Loucy (cell line): ENCODE results near the gene ARMH3.

Experiments used
- H2AFZ ChIP-seq: fragments of 200-600 bp; sonication (generic); 2 replicates; pipeline ENCODE4 v1.6.0; 2016; ENCODE audit warnings: antibody characterized with exemption, mild to moderate bottlenecking, low read length, moderate library complexity
- H3F3A ChIP-seq: fragments of 200-600 bp; 2 replicates; pipeline ENCODE4 v1.6.0; 2016; ENCODE audit warnings: antibody characterized with exemption, low read depth, mild to moderate bottlenecking
- H3K27me3 ChIP-seq: fragments of 200-600 bp; sonication (generic); 2 replicates; pipeline ENCODE4 v1.6.1; 2014; ENCODE audit warnings: low read length, mild to moderate bottlenecking; ENCODE audit not compliant: insufficient read depth, poor library complexity, severe bottlenecking
- H3K36me3 ChIP-seq: fragments of 200-600 bp; sonication (generic); 2 replicates; pipeline ENCODE4 v1.6.1; 2016; ENCODE audit warnings: low read length; ENCODE audit not compliant: insufficient read depth
- H3K4me1 ChIP-seq: fragments of 200-600 bp; sonication (generic); 2 replicates; pipeline ENCODE4 v1.5.1; 2014; ENCODE audit warnings: low read length, mild to moderate bottlenecking; ENCODE audit not compliant: insufficient read depth, poor library complexity, severe bottlenecking
- H3K4me2 ChIP-seq: fragments of 200-600 bp; sonication (generic); 2 replicates; pipeline ENCODE4 v1.6.0; 2014; ENCODE audit warnings: antibody characterized with exemption, low read length, low read depth, mild to moderate bottlenecking; ENCODE audit not compliant: poor library complexity, severe bottlenecking
- H3K4me3 ChIP-seq: fragments of 200-600 bp; sonication (generic); 2 replicates; pipeline ENCODE4 v1.5.1; 2014; ENCODE audit warnings: low read length, mild to moderate bottlenecking, mixed read lengths; ENCODE audit not compliant: poor library complexity, severe bottlenecking
- H3K79me2 ChIP-seq: fragments of 200-600 bp; sonication (generic); 2 replicates; pipeline ENCODE4 v1.6.1; 2014; ENCODE audit warnings: low read length; ENCODE audit not compliant: insufficient read depth
- H3K9ac ChIP-seq: fragments of 200-600 bp; sonication (generic); 2 replicates; pipeline ENCODE4 v1.6.0; 2014; ENCODE audit warnings: mild to moderate bottlenecking, low read depth, low read length, moderate library complexity; ENCODE audit not compliant: poor library complexity, severe bottlenecking
- H3K9me2 ChIP-seq: fragments of 200-600 bp; sonication (generic); replicated peaks from 2 replicates; pipeline ENCODE4 v1.6.1; 2016; ENCODE audit warnings: low read depth, low read length, mixed read lengths
- H3K9me3 ChIP-seq: fragments of 200-600 bp; sonication (generic); 2 replicates; pipeline ENCODE4 v1.6.1; 2014; ENCODE audit warnings: mild to moderate bottlenecking, antibody characterized with exemption, low read length, low read depth; ENCODE audit not compliant: insufficient read depth
- H4K20me1 ChIP-seq: fragments of 200-600 bp; sonication (generic); 2 replicates; pipeline ENCODE4 v1.6.0; 2014; ENCODE audit warnings: antibody characterized with exemption, low read length, mild to moderate bottlenecking; ENCODE audit not compliant: insufficient read depth, poor library complexity, severe bottlenecking
- EZH2phosphoT487 ChIP-seq: fragments of 200-600 bp; IDR thresholded peaks from 2 replicates; pipeline ENCODE4 v1.6.1; 2018; ENCODE audit warnings: antibody characterized with exemption, mild to moderate bottlenecking, moderate library complexity, borderline replicate concordance
- TF ChIP-seq, protein P1 (sequence below): fragments of 200-600 bp; sonication (generic); conservative IDR thresholded peaks from 2 replicates; pipeline ENCODE4 v1.5.1; 2014; ENCODE audit warnings: mild to moderate bottlenecking, antibody characterized with exemption, low read length

Gene ARMH3

GRCh38 chr10:101912561-101913179 lies 143.3 kb downstream of the ARMH3 start:
- H3K9me3 ChIP-seq: no peaks in the 10 kb centered on the region
- H3K36me3 ChIP-seq: peaks cover 18% of the 10 kb centered on the region; the same call in 1 of the 2 replicates
- TF ChIP-seq, protein P1, sequence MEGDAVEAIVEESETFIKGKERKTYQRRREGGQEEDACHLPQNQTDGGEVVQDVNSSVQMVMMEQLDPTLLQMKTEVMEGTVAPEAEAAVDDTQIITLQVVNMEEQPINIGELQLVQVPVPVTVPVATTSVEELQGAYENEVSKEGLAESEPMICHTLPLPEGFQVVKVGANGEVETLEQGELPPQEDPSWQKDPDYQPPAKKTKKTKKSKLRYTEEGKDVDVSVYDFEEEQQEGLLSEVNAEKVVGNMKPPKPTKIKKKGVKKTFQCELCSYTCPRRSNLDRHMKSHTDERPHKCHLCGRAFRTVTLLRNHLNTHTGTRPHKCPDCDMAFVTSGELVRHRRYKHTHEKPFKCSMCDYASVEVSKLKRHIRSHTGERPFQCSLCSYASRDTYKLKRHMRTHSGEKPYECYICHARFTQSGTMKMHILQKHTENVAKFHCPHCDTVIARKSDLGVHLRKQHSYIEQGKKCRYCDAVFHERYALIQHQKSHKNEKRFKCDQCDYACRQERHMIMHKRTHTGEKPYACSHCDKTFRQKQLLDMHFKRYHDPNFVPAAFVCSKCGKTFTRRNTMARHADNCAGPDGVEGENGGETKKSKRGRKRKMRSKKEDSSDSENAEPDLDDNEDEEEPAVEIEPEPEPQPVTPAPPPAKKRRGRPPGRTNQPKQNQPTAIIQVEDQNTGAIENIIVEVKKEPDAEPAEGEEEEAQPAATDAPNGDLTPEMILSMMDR: no peak
- H3K9me2 ChIP-seq: no peaks in the 10 kb centered on the region
- H3K4me3 ChIP-seq: no peak overlapping the region
- no peaks in the 10 kb centered on the region for H3K4me1 ChIP-seq
- no peaks in the 10 kb centered on the region for H4K20me1 ChIP-seq
- H3K27me3 ChIP-seq: no peaks in the 10 kb centered on the region
- no peak overlapping the region for H2AFZ ChIP-seq
- no peaks in the 10 kb centered on the region for H3F3A ChIP-seq
- no peak overlapping the region for H3K9ac ChIP-seq
- no peak overlapping the region for H3K4me2 ChIP-seq
- H3K79me2 ChIP-seq: no peaks in the 10 kb centered on the region

GRCh38 chr10:101906586-101907183 lies 149.3 kb downstream of the ARMH3 start:
- Histone ChIP-seq H3K9ac (no peak overlapping the region), H3K4me3 (no peak overlapping the region), H3K79me2 (no peaks in the 10 kb centered on the region), H3K4me1 (peaks cover 3% of the 10 kb centered on the region), H3K4me2 (no peak overlapping the region), H3K36me3 (peaks cover 9% of the 10 kb centered on the region; the same call in 1 of the 2 replicates), H2AFZ (no peak overlapping the region), H4K20me1 (no peaks in the 10 kb centered on the region), H3K9me2 (no peaks in the 10 kb centered on the region), H3K27me3 (no peaks in the 10 kb centered on the region), H3K9me3 (no peaks in the 10 kb centered on the region), H3F3A (no peaks in the 10 kb centered on the region)
- TF ChIP-seq, protein P1: no peak
- no peak for TF ChIP-seq EZH2phosphoT487

DNA sequence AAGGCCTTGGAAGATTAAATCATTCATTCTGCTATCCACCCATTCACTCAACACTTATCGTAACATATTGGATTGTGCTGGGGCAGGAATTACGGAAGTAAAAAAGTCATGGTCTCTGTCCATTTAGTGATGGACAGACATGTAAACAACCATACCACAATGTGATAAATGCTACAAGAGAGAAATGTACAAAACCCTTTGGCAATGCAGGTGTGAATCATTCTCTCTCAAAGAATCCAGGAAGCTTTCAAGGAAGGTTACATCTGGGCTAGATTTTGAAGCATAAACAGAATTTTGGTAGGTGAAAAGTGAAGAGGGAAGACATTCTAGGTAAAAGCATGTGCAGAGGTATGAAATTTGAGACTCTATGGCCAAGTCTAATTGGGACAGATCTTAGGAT lies 150.7 kb downstream of the ARMH3 start:
- Histone ChIP-seq H2AFZ (no peak overlapping the region), H3K27me3 (no peaks in the 10 kb centered on the region), H3K9ac (no peak overlapping the region), H3K4me3 (no peak overlapping the region), H3K9me3 (no peaks in the 10 kb centered on the region), H3F3A (no peaks in the 10 kb centered on the region), H3K36me3 (no peaks in the 10 kb centered on the region; the same call in 1 of the 2 replicates), H3K4me1 (peaks cover 3% of the 10 kb centered on the region), H4K20me1 (no peaks in the 10 kb centered on the region), H3K79me2 (no peaks in the 10 kb centered on the region), H3K4me2 (no peak overlapping the region), H3K9me2 (no peaks in the 10 kb centered on the region)
- TF ChIP-seq, protein P1: no peak
- TF ChIP-seq EZH2phosphoT487: no peak
